Uterus (tissue), 4 donors: ENCODE measurements around the gene COL13A1. TPM values are rescaled to one million over a fixed set of nuclear protein-coding genes. Genes with fewer than 3 reads are reported as not detected.

ENCODE experiments used
- DNase-seq, 2 donors: peaks; one replicate each; pipeline ENCODE4 v3.0.0-alpha.2; 2019 to 2020
- H3K27ac ChIP-seq, 2 donors: fragments of 200-600 bp; sonication (generic); 1 replicate in 1 of 2; 2 replicates in 1 of 2; pipeline ENCODE4 v1.5.1; 2016 to 2018
- H3K27me3 ChIP-seq, 2 donors: fragments of 200-600 bp; sonication (generic); one replicate each; pipeline ENCODE4 v1.5.1; 2018 to 2019; ENCODE audit warnings: control low read depth in 1 of 2
- H3K36me3 ChIP-seq, 2 donors: fragments of 200-600 bp; sonication (generic); one replicate each; pipeline ENCODE4 v1.5.1; 2019; ENCODE audit warnings: control low read depth in 1 of 2
- H3K4me1 ChIP-seq, 2 donors: fragments of 200-600 bp; sonication (generic); one replicate each; pipeline ENCODE4 v1.5.1; 2018 to 2019; ENCODE audit warnings: control low read depth in 1 of 2
- H3K4me3 ChIP-seq, 2 donors: fragments of 200-600 bp; sonication (generic); 1 replicate in 1 of 2; 2 replicates in 1 of 2; pipeline ENCODE4 v1.5.1; 2018 to 2019; ENCODE audit warnings: mild to moderate bottlenecking in 1 of 2
- H3K9me3 ChIP-seq, 2 donors: fragments of 200-600 bp; sonication (generic); one replicate each; pipeline ENCODE4 v1.5.1; 2019; ENCODE audit warnings: control low read depth in 1 of 2
- POLR2A ChIP-seq, 2 donors: fragments of 450-650 bp; IDR thresholded peaks; one replicate each; pipeline ENCODE4 v1.6.1; 2016; ENCODE audit warnings: antibody characterized with exemption in 2 of 2, mild to moderate bottlenecking in 1 of 2, moderate library complexity in 1 of 2
- intact Hi-C: fragments of 100-400 bp; cut with DNase I; formaldehyde crosslinking; loops from one replicate; pipeline ENCODE4 v1.15.1; 2023; ENCODE audit warnings: low total_unique reads
- total RNA-seq, 4 donors: library from RNA; depleted of rRNA in 3 of 4; stranded (reverse); fragments of >200 nt in 3 of 4; gene quantifications; one replicate each; pipeline versions ENCODE4 v1.1.0 to v1.2.4, GENCODE V29; 2014 to 2023
- TF ChIP-seq, protein P1 (sequence below), 4 experiments: fragments of 200-600 bp in 2 of 4; fragments of 450-650 bp in 2 of 4; sonication (generic) in 2 of 4; IDR thresholded peaks; one replicate each; pipeline ENCODE4 v1.5.1; 2016 to 2019; ENCODE audit warnings: antibody characterized with exemption in 4 of 4, mild to moderate bottlenecking in 2 of 4, moderate library complexity in 1 of 4
- donor health status: DM: yes; HTN: yes; CAD: no.

Gene COL13A1
- total RNA-seq, 4 donors from 2014 or later: 2.1 to 13.9 (median 3.6) TPM; not detected in 1

DNA sequence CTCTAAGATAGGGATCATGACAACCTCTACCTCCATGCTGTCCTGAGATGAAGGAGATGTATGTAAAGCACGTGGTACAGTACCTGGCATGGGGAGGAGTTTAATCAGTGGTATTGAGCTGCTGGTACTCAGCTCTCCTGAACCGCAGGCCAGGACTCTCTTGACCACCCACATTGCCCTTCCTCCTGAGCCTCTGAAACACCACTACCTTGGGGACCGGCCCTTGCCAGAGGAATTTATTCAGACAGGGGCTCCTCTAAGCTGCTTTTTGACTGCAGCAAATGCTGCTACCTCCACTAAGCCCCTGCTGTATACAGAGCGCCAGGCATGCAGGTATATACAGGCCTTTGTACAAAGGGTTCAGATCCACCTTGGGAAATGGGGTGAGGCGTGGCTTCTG is 36.7 kb downstream of the COL13A1 start:
- Histone ChIP-seq H3K4me1 (no peaks in the 10 kb centered on the region), H3K36me3 (no peaks in the 10 kb centered on the region), H3K27ac (no peak overlapping the region), H3K9me3 (no peaks in the 10 kb centered on the region), H3K27me3 (no peaks in the 10 kb centered on the region), H3K4me3 (no peak overlapping the region)
- no peak for TF ChIP-seq POLR2A (IDR thresholded peaks at IDR 0.05)
- TF ChIP-seq, protein P1, sequence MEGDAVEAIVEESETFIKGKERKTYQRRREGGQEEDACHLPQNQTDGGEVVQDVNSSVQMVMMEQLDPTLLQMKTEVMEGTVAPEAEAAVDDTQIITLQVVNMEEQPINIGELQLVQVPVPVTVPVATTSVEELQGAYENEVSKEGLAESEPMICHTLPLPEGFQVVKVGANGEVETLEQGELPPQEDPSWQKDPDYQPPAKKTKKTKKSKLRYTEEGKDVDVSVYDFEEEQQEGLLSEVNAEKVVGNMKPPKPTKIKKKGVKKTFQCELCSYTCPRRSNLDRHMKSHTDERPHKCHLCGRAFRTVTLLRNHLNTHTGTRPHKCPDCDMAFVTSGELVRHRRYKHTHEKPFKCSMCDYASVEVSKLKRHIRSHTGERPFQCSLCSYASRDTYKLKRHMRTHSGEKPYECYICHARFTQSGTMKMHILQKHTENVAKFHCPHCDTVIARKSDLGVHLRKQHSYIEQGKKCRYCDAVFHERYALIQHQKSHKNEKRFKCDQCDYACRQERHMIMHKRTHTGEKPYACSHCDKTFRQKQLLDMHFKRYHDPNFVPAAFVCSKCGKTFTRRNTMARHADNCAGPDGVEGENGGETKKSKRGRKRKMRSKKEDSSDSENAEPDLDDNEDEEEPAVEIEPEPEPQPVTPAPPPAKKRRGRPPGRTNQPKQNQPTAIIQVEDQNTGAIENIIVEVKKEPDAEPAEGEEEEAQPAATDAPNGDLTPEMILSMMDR (IDR thresholded peaks at IDR 0.05): no peak
- intact Hi-C loops: no loop called here
- no peak for DNase-seq

DNA sequence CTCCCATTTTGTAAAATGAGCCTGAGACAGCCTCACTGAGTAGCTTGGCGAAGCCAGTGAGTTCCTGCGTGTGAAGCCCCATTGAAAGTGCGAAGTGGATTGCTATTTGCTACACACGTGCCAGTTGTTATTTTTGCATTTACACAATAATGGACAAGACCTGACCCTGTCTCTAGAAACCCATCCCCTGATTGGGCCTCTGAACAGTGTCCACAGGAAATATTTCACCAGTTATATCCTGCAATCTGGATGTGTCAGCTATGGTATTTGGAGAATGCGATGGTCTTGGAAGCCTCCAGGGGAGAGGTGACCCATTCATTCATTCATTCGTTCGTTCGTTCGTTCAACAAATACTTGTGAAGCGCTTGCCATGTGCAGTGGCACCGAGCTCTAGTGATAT is 37.1 kb downstream of the COL13A1 start:
- H3K4me1 ChIP-seq: no peaks in the 10 kb centered on the region
- TF ChIP-seq, protein P1 (IDR thresholded peaks at IDR 0.05): no peak
- TF ChIP-seq POLR2A (IDR thresholded peaks at IDR 0.05): no peak
- H3K36me3 ChIP-seq: no peaks in the 10 kb centered on the region
- H3K27me3 ChIP-seq: no peaks in the 10 kb centered on the region
- H3K9me3 ChIP-seq: no peaks in the 10 kb centered on the region
- DNase-seq: no peak
- no peak overlapping the region for H3K27ac ChIP-seq
- H3K4me3 ChIP-seq: no peak overlapping the region
- intact Hi-C loops: no loop called here

DNA sequence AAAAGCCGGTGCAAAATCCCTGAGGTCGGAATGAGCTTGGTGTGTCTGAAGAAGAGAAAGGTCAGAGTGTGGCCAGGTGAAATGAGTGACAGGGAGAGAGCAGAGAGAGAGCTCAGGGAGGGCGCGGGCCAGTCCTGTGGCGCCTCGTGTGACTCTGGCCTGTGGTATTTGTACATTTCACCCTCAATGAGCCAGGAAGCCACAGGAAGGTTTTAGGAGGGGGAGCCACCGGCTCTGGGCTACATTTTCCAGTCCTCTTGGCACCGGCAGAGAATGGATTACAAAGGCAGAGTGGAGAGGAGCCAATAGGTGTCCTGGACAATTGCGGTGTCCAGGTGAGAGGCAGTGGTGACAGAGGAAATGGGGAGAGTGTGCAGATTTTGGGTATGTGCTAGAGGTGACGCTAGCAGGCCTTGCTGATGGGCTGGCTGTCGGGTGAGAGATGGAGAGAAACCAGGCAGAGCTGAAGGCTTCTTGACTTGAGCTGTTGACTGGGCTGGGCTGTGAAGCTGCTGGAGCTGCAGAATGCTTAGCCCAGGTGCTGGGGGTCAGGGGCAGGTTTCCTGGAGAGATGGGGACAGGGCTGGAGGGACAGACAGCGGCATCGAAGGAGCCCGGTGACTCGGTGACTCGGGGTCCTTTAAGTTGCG is 38.1 kb downstream of the COL13A1 start:
- TF ChIP-seq POLR2A (IDR thresholded peaks at IDR 0.05): no peak
- TF ChIP-seq, protein P1 (IDR thresholded peaks at IDR 0.05): no peak
- no peaks in the 10 kb centered on the region for H3K36me3 ChIP-seq
- no peaks in the 10 kb centered on the region for H3K9me3 ChIP-seq
- no peaks in the 10 kb centered on the region for H3K27me3 ChIP-seq
- intact Hi-C loops: no loop called here
- H3K4me3 ChIP-seq: no peak overlapping the region
- no peak overlapping the region for H3K27ac ChIP-seq
- no peaks in the 10 kb centered on the region for H3K4me1 ChIP-seq
- no peak for DNase-seq

DNA sequence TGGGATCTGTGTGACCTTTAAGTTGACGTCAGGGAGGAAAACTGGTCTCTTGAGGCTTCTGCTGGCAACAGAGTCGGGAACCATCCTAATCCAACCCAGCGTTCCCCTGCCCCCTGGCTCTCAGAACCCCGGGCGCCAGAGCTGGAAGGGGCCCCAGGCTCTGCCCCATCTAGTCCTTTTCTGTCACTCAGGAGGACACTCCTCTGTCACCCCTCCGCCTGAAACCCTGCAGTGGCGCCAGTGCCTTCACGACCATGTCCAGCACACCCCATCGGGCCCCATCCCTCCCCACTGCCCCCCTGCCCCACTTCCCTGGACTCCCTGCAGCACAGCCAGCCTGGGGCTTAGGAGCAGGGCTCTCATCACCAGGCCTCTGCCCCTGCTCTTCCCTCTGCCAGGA is 39.1 kb downstream of the COL13A1 start:
- Histone ChIP-seq H3K36me3 (no peaks in the 10 kb centered on the region), H3K4me3 (no peak overlapping the region), H3K9me3 (no peaks in the 10 kb centered on the region), H3K27me3 (no peaks in the 10 kb centered on the region), H3K27ac (no peak overlapping the region), H3K4me1 (no peaks in the 10 kb centered on the region)
- intact Hi-C loops: no loop called here
- no peak for TF ChIP-seq POLR2A (IDR thresholded peaks at IDR 0.05)
- DNase-seq: no peak

DNA sequence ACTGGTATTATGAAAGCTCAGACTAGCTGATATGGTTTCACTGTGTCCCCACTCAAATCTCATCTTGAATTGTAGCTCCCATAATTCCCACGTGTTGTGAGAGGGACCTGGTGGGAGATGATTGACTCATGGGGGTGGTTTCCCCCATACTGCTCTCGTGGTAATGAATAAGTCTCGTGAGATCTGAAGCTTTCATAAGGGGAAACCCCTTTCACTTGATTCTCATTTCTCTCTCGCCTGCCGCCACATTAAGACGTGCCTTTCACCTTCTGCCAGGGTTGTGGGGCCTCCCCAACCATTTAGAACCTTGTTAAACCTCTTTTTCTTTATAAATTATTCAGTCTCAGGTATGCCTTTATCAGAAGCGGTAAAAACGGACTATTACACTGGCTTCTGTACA is 40.3 kb downstream of the COL13A1 start:
- intact Hi-C loops: no loop called here
- no peak for TF ChIP-seq POLR2A (IDR thresholded peaks at IDR 0.05)
- TF ChIP-seq, protein P1 (IDR thresholded peaks at IDR 0.05): no peak
- H3K4me1 ChIP-seq: no peaks in the 10 kb centered on the region

DNA sequence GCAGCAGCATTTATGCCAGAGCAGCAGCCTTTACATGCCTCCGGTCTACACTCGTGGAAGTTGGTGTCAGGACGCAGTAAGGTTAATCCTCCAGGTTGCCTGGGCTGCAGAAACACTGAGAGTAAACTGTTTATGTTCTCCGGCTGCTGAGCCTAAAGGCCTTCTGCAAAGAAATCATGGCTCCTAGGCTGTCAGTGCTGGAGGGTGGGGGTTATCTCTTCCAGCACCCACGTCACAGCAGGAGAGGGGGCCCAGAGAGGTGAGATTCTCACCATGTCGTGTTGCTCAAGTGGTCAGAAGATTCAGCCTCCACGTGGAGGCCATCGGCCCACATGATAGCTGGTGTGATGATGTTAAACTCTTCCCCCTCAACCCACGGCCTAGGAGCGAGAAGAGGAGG is 41.2 kb downstream of the COL13A1 start:
- H3K4me1 ChIP-seq: no peaks in the 10 kb centered on the region
- no peak overlapping the region for H3K4me3 ChIP-seq
- H3K9me3 ChIP-seq: no peaks in the 10 kb centered on the region
- H3K27me3 ChIP-seq: no peaks in the 10 kb centered on the region
- H3K36me3 ChIP-seq: no peaks in the 10 kb centered on the region
- TF ChIP-seq, protein P1 (IDR thresholded peaks at IDR 0.05): no peak
- no peak for TF ChIP-seq POLR2A (IDR thresholded peaks at IDR 0.05)
- H3K27ac ChIP-seq: no peak overlapping the region
- intact Hi-C loops: no loop called here
- no peak for DNase-seq

More for the DNA sequence above, 40.3 kb downstream of the COL13A1 start:
- no peak overlapping the region for H3K27ac ChIP-seq
- H3K27me3 ChIP-seq: no peaks in the 10 kb centered on the region
- no peak overlapping the region for H3K4me3 ChIP-seq
- no peaks in the 10 kb centered on the region for H3K9me3 ChIP-seq
- H3K36me3 ChIP-seq: no peaks in the 10 kb centered on the region
- no peak for DNase-seq
